Kidney epithelial cell (primary cell): Measurements from ENCODE around the gene MYH8. TPM values are rescaled to one million over a fixed set of nuclear protein-coding genes. Genes with fewer than 3 reads are reported as not detected.

Experiments
- total RNA-seq: library from RNA; depleted of rRNA; stranded (reverse); fragments of >200 nt; gene quantifications from 2 replicates; pipeline ENCODE4 v1.2.3, GENCODE V29; 2015

The MYH8 gene
- total RNA-seq, 1 donor from 2014 or later = not detected

Other genes with a start within 250 kb of the MYH8 start
- 3.4 and 3.6 TPM in 2 replicates for gene GAS7, start 223.3 kb downstream of the MYH8 start, total RNA-seq
- not detected in 2 replicates for gene MYH13, start 48.9 kb downstream of the MYH8 start, total RNA-seq
- gene MYH4, start 47.6 kb upstream of the MYH8 start, total RNA-seq = not detected in 2 replicates
- gene MYH1, start 96.6 kb upstream of the MYH8 start, total RNA-seq = not detected in 2 replicates
- gene MYH2, start 127.7 kb upstream of the MYH8 start, total RNA-seq = not detected in 2 replicates
- 0.33 and 0.41 TPM in 2 replicates for gene MYH3, start 235.4 kb upstream of the MYH8 start, total RNA-seq